ENCODE measurements around the gene DONSON.
A peak's percentile ranks its signal among the peaks of the same experiment; 100 is the strongest.
"Not testable (repeated sequence)": the region's sequence is repeated elsewhere in the genome, so short reads cannot be mapped to it uniquely, and the experiment has no call there.

Gene DONSON

GRCh38 chr21:33598051-33598450 is 9.6 kb upstream of the DONSON start:
- no peak overlapping the region for H3K27ac ChIP-seq
- TF ChIP-seq ZFX (IDR thresholded peaks at IDR 0.05) (no peak), CTCF (conservative IDR thresholded peaks at IDR 0.05) (no peak)

- TF ChIP-seq ZFX (IDR thresholded peaks at IDR 0.05) = peak; percentile 50
- peak; percentile 12; the same call in 1 of the 2 replicates for TF ChIP-seq CTCF (conservative IDR thresholded peaks at IDR 0.05)
- peak overlapping the region; percentile 92 for H3K27ac ChIP-seq
Observed at GRCh38 chr21:33587792-33588484, 546 bp downstream of the DONSON start.

- no peak overlapping the region for H3K27ac ChIP-seq
- TF ChIP-seq CTCF (conservative IDR thresholded peaks at IDR 0.05) (no peak), ZFX (IDR thresholded peaks at IDR 0.05) (no peak)
Observed at GRCh38 chr21:33586927-33587326, 1.6 kb downstream of the DONSON start.

- H3K27ac ChIP-seq = no peak overlapping the region
- TF ChIP-seq CTCF (conservative IDR thresholded peaks at IDR 0.05) = no peak
- no peak for TF ChIP-seq ZFX (IDR thresholded peaks at IDR 0.05)
Observed at GRCh38 chr21:33584455-33584854, 4.0 kb downstream of the DONSON start.

GRCh38 chr21:33578959-33579542 is 9.4 kb downstream of the DONSON start:
- no peak for TF ChIP-seq CTCF (conservative IDR thresholded peaks at IDR 0.05)
- no peak for TF ChIP-seq ZFX (IDR thresholded peaks at IDR 0.05)
- no peak overlapping the region for H3K27ac ChIP-seq

- TF ChIP-seq ZFX (IDR thresholded peaks at IDR 0.05) (no peak), CTCF (conservative IDR thresholded peaks at IDR 0.05) (no peak)
- no peak overlapping the region for H3K27ac ChIP-seq
Observed at GRCh38 chr21:33578214-33578613, 10.3 kb downstream of the DONSON start.

GRCh38 chr21:33576741-33577141 is 11.7 kb downstream of the DONSON start:
- H3K27ac ChIP-seq = not testable (repeated sequence)

GRCh38 chr21:33572350-33572749 is 16.1 kb downstream of the DONSON start:
- no peak overlapping the region for H3K27ac ChIP-seq
- TF ChIP-seq ZFX (IDR thresholded peaks at IDR 0.05) (no peak), CTCF (conservative IDR thresholded peaks at IDR 0.05) (no peak)

Data from C4-2B (cell line).